Globus pallidus (tissue), 1 donor: Measurements from ENCODE around the gene MREG.
"Not testable (repeated sequence)": the region's sequence is repeated elsewhere in the genome, so short reads cannot be mapped to it uniquely, and the experiment has no call there.

Experiments used
- DNase-seq: peaks from one replicate; pipeline ENCODE4 v3.0.0-alpha.2; 2015; ENCODE audit warnings: low spot score

The MREG gene

GRCh38 chr2:216021768-216022565 is 8.6 kb upstream of the MREG start:
- no peak for DNase-seq

GRCh38 chr2:216018709-216019108 is 5.4 kb upstream of the MREG start:
- DNase-seq: no peak

- DNase-seq: no peak
Observed at GRCh38 chr2:216017365-216017764, 4.0 kb upstream of the MREG start.

GRCh38 chr2:216016581-216016980 is 3.2 kb upstream of the MREG start:
- DNase-seq: no peak

GRCh38 chr2:216015722-216016464 is 2.5 kb upstream of the MREG start:
- no peak for DNase-seq

- DNase-seq: no peak
Observed at GRCh38 chr2:216014986-216015385, 1.6 kb upstream of the MREG start.

- DNase-seq: no peak
Observed at GRCh38 chr2:216014006-216014405, 655 bp upstream of the MREG start.

GRCh38 chr2:216012830-216013079 is 596 bp downstream of the MREG start:
- no peak for DNase-seq

- DNase-seq: no peak
Observed at GRCh38 chr2:216012133-216012829, 1.1 kb downstream of the MREG start.

GRCh38 chr2:216009215-216009614 is 4.1 kb downstream of the MREG start:
- DNase-seq: not testable (repeated sequence)

GRCh38 chr2:216008387-216008786 is 5.0 kb downstream of the MREG start:
- DNase-seq: no peak

GRCh38 chr2:216006164-216006663 is 7.1 kb downstream of the MREG start:
- DNase-seq: no peak

- DNase-seq: no peak
Observed at GRCh38 chr2:216004697-216005283, 8.6 kb downstream of the MREG start.

- DNase-seq: no peak
Observed at GRCh38 chr2:216003876-216004696, 9.3 kb downstream of the MREG start.

GRCh38 chr2:216002693-216003092 is 10.7 kb downstream of the MREG start:
- no peak for DNase-seq

GRCh38 chr2:216002101-216002678 is 11.2 kb downstream of the MREG start:
- DNase-seq: no peak

GRCh38 chr2:216001216-216002100 is 11.9 kb downstream of the MREG start:
- no peak for DNase-seq

GRCh38 chr2:215998636-215999035 is 14.7 kb downstream of the MREG start:
- peak; percentile 69 for DNase-seq

GRCh38 chr2:215997219-215997618 is 16.1 kb downstream of the MREG start:
- DNase-seq: no peak

- DNase-seq: no peak
Observed at GRCh38 chr2:215994911-215995310, 18.4 kb downstream of the MREG start.
